Ovary (tissue), 9 donors: Measurements from ENCODE around the gene QRICH1. TPM values are rescaled to one million over a fixed set of nuclear protein-coding genes. Genes with fewer than 3 reads are reported as not detected.

Experiments
- DNase-seq, 5 donors: peaks; one replicate each; pipeline ENCODE4 v3.0.0-alpha.2; 2019 to 2020
- H3K27ac ChIP-seq, 2 donors: fragments of 200-600 bp; one replicate each; pipeline versions ENCODE4 v1.5.1 to v1.8.0; 2019 to 2022
- H3K27me3 ChIP-seq: fragments of 200-600 bp; one replicate; pipeline ENCODE4 v1.8.0; 2022
- H3K36me3 ChIP-seq: fragments of 200-600 bp; sonication (generic); one replicate; pipeline ENCODE4 v1.5.1; 2019
- H3K4me1 ChIP-seq: one replicate; pipeline ENCODE4 v1.8.1; 2013; ENCODE audit warnings: mild to moderate bottlenecking, moderate library complexity; ENCODE audit not compliant: insufficient read depth
- H3K4me3 ChIP-seq: fragments of 200-600 bp; sonication (generic); one replicate; pipeline ENCODE4 v1.5.1; 2017
- H3K9me3 ChIP-seq, 2 donors: fragments of 200-600 bp in 1 of 2; sonication (generic) in 1 of 2; one replicate each; pipeline versions ENCODE4 v1.5.1 to v1.8.1; 2013 to 2019; ENCODE audit warnings: mild to moderate bottlenecking in 1 of 2, moderate library complexity in 1 of 2
- EP300 ChIP-seq: sonication (generic); formaldehyde crosslinking; IDR thresholded peaks from one replicate; pipeline ENCODE4 v1.6.1; 2017; ENCODE audit warnings: antibody characterized with exemption
- POLR2A ChIP-seq: fragments of 450-650 bp; IDR thresholded peaks from one replicate; pipeline ENCODE4 v1.6.1; 2017; ENCODE audit warnings: antibody characterized with exemption, mild to moderate bottlenecking, moderate library complexity
- WGBS, 3 donors: extraction: QIAGEN DNeasy Blood & Tissue Kit in 1 of 3; methylation state at CpG; one replicate each; pipeline versions ENCODE4 v1.1.5 to v1.1.7; 2013 to 2017; 5-methylcytosine and 5-hydroxymethylcytosine counted together
- intact Hi-C, 4 donors: fragments of 100-400 bp; cut with DNase I; formaldehyde crosslinking; loops; one replicate each; pipeline versions ENCODE4 v1.11.0 to v1.15.1; 2022 to 2023
- polyA plus RNA-seq, 2 donors: library from polyadenylated mRNA; stranded (reverse); fragments of 200-250 nt in 1 of 2; fragments of 350-450 nt in 1 of 2; fragmentation: Illumina TruSeq in 1 of 2; extraction: RNeasy Lipid Tissue Mini Kit (QIAGEN cat#74804) in 1 of 2; gene quantifications; one replicate each; pipeline ENCODE4 v1.2.3, GENCODE V29; 2013 to 2014
- total RNA-seq, 7 donors: library from RNA; depleted of rRNA in 2 of 7; stranded (reverse); fragments of >200 nt in 2 of 7; fragmentation: NEBNext Ultra II Directional in 3 of 7; extraction: Animal tissue kit (Norgen Biotek cat#: 25700) in 3 of 7; gene quantifications; one replicate each; pipeline versions ENCODE4 v1.1.0 to v1.2.4, GENCODE V29; 2016 to 2023
- TF ChIP-seq, protein P1 (sequence below), 3 donors: fragments of 450-650 bp in 2 of 3; fragments of 200-600 bp in 1 of 3; IDR thresholded peaks; one replicate each; pipeline versions ENCODE4 v1.5.1 to v1.8.0; 2016 to 2022; ENCODE audit warnings: antibody characterized with exemption in 3 of 3, mild to moderate bottlenecking in 1 of 3
- donor health status: DM: no; HTN: no; CAD: no; lungs with moderate emphysema.
- donor health status: DM: no; HTN: no; CAD: no.
- donor health status: Bipolar disorder and iron deficiency.
- donor health status: DM: yes; HTN: yes; CAD: no.
- donor health status: DM: no; HTN: no; CAD: no.
- donor health status: DM: yes; HTN: yes; CAD: no.

Gene QRICH1
- total and polyA plus RNA-seq, 9 donors, result 46.2 to 104 (median 82.8) TPM

DNA sequence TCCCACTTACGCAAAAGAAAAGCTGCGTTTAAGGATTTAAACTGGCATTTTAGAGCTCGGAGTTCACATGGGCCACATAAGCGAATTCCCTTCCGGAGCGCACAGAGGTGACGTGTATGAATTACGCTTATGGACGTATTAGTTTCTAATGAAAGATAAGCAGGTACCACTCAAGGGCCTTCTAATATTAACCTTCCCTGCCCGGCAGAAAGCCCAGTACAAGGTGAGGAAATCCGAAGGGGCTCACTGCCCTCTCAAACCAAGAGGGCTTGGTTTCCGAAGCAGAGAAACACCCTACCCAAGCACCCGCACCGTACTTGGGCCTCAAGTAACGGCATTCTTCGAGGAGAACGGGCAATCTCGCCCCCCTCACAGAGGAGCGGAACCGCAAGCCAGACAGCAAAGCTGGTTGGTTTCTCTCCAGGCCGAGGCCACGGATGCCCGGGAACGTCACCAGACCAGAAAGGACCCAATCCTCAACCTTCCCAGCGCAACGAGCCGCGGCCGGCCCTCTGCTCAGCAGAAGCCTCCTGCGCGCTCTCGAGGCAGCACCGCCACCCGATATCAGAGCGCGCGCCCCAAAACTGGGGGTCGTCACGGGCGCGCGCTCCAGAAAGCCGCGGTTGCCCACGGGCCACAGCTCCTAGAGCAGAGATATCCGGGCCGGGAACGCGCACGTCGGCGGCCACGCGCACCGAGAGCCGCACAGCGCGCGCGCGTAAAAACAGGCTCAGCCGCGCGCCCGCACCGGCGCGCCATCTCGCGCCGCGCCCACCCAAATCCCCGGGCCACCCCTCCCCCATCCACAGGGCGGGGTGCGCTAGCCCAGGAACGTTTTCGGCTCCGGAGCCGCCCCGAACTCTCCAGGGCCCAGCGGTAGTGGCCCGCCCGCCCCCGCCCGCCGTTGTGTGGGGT lies 676 bp downstream of the QRICH1 start:
- Histone ChIP-seq H3K4me3 (peak overlapping the region; percentile 99), H3K27ac (peak overlapping the region; percentile 86 to 88), H3K4me1 (peaks cover 12% of the 10 kb centered on the region), H3K36me3 (no peaks in the 10 kb centered on the region), H3K27me3 (no peaks in the 10 kb centered on the region), H3K9me3 (no peaks in the 10 kb centered on the region)
- peak; percentile 66 to 90 (median 78) for DNase-seq
- WGBS, 3 donors, result 0 to 1% (median 1%) methylated on average over 72 to 86 of the region's 86 CpGs
- no peak for TF ChIP-seq EP300
- no peak for TF ChIP-seq POLR2A
- TF ChIP-seq, protein P1, sequence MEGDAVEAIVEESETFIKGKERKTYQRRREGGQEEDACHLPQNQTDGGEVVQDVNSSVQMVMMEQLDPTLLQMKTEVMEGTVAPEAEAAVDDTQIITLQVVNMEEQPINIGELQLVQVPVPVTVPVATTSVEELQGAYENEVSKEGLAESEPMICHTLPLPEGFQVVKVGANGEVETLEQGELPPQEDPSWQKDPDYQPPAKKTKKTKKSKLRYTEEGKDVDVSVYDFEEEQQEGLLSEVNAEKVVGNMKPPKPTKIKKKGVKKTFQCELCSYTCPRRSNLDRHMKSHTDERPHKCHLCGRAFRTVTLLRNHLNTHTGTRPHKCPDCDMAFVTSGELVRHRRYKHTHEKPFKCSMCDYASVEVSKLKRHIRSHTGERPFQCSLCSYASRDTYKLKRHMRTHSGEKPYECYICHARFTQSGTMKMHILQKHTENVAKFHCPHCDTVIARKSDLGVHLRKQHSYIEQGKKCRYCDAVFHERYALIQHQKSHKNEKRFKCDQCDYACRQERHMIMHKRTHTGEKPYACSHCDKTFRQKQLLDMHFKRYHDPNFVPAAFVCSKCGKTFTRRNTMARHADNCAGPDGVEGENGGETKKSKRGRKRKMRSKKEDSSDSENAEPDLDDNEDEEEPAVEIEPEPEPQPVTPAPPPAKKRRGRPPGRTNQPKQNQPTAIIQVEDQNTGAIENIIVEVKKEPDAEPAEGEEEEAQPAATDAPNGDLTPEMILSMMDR (IDR thresholded peaks at IDR 0.05), result no peak
- intact Hi-C loops, result loop anchor here in 2 of 4 donors (5.0 to 10.0 kb wide), 2 partner anchors 61 to 108 kb away; no protein-coding TSS in a partner anchor

DNA sequence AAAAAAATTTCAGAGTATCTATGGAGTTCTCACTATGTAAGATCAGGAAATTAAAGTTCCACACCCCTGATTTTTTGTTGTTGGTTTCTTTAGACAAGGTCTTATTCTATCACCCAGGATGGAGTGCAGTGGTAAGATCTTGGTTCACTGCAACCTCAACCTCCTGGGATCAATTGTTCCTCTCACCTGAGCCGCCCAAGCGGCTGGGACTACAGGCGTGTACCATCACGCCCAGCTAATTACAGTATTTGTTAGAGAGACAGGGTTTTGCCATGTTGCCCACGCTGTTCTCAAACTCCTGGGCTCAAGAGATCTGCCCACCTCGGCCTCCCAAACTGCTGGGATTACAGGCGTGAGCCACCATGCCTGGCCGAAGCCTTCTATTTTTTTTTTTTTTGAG lies 12.4 kb downstream of the QRICH1 start:
- H3K27me3 ChIP-seq, result no peaks in the 10 kb centered on the region
- no peak overlapping the region for H3K27ac ChIP-seq
- peaks cover 3% of the 10 kb centered on the region for H3K4me1 ChIP-seq
- H3K9me3 ChIP-seq, result no peaks in the 10 kb centered on the region
- intact Hi-C loops, result no loop called here
- 93 to 99% (median 96%) methylated on average over 8 of the region's 8 CpGs for WGBS, 3 donors
- no peaks in the 10 kb centered on the region for H3K36me3 ChIP-seq
- DNase-seq, result no peak
- H3K4me3 ChIP-seq, result no peak overlapping the region
- TF ChIP-seq POLR2A (no peak), EP300 (no peak)
- TF ChIP-seq, protein P1 (IDR thresholded peaks at IDR 0.05), result no peak

DNA sequence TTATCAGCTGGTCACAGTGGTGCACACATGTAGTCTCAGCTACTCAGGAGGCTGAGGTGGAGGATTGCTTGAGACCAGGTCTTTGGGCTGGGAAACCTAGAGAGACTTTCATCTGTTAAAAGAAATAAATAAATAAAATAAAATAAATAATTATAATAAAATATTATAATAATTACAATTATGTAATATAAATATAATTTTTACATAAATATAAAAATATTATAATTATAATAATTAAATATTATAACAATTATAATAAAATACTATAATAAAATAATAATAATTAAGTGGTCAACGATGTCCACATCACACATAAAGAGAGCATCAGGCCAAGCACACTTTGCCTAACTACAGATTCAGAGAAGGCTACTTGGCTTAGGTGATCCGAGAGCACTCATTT lies 14.6 kb downstream of the QRICH1 start:
- no peak for TF ChIP-seq EP300
- TF ChIP-seq, protein P1 (IDR thresholded peaks at IDR 0.05), result no peak
- no peak for TF ChIP-seq POLR2A
- DNase-seq, result no peak
- H3K4me1 ChIP-seq, result no peaks in the 10 kb centered on the region
- WGBS, 3 donors, result 87 to 90% (median 88%) methylated on average over 2 of the region's 2 CpGs
- H3K9me3 ChIP-seq, result no peaks in the 10 kb centered on the region
- H3K4me3 ChIP-seq, result no peak overlapping the region
- H3K36me3 ChIP-seq, result no peaks in the 10 kb centered on the region
- no peak overlapping the region for H3K27ac ChIP-seq
- intact Hi-C loops, result no loop called here
- H3K27me3 ChIP-seq, result no peaks in the 10 kb centered on the region

DNA sequence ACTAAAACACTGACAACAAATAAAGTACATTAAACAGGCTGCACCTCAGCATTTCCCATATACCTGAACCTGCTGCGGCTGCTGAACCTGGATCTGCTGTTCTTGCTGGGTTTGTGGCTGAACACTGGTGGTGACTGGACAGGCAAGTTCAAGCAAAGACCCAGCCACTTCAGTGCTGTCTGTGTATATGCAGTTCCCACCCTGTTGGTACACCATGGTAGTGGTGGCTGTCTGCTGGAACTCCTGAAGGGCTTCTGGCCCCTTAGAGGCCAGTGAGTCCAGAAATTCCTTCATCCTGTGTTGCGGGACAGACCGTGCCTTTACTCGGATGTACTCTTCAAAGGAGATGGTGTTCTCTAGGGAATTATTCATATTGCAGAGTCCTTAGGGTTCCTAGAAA lies 17.2 kb downstream of the QRICH1 start:
- Histone ChIP-seq H3K9me3 (no peaks in the 10 kb centered on the region), H3K4me3 (no peak overlapping the region), H3K36me3 (no peaks in the 10 kb centered on the region), H3K27me3 (no peaks in the 10 kb centered on the region), H3K27ac (no peak overlapping the region), H3K4me1 (no peaks in the 10 kb centered on the region)
- no peak for DNase-seq
- intact Hi-C loops, result no loop called here
- TF ChIP-seq, protein P1 (IDR thresholded peaks at IDR 0.05), result no peak
- TF ChIP-seq POLR2A (no peak), EP300 (no peak)
- 85 to 89% (median 89%) methylated on average over 4 of the region's 4 CpGs for WGBS, 3 donors
